ENCODE data around the gene MACROD2. TPM values are rescaled to one million over a fixed set of nuclear protein-coding genes. Genes with fewer than 3 reads are reported as not detected.

MACROD2 gene
- total and polyA plus RNA-seq, 2 experiments from 2014 or later: 2.8 to 4.3 TPM

GRCh38 chr20:14792915-14793314 is 797.6 kb downstream of the MACROD2 start:
- Histone ChIP-seq H3K27me3 (ENCODE audit: insufficient read depth) (no peaks in the 10 kb centered on the region), H3K4me3 (no peak overlapping the region), H3F3A (replicated peaks; ENCODE audit: low read depth) (no peaks in the 10 kb centered on the region), H3K4me1 (ENCODE audit: insufficient read depth) (no peaks in the 10 kb centered on the region), H2AFZ (no peak overlapping the region), H3K4me2 (no peak overlapping the region), H3K9me2 (ENCODE audit: insufficient read depth) (no peaks in the 10 kb centered on the region; the same call in 1 of the 2 replicates), H3K36me3 (ENCODE audit: insufficient read depth) (no peaks in the 10 kb centered on the region), H3K27ac (ENCODE audit: low read depth) (no peak overlapping the region), H3K79me2 (replicated peaks; ENCODE audit: insufficient read depth) (no peaks in the 10 kb centered on the region), H4K20me1 (replicated peaks; ENCODE audit: insufficient read depth) (no peaks in the 10 kb centered on the region)
- Mint-ChIP-seq H3K36me3 (ENCODE audit: low read depth) (no peaks in the 10 kb centered on the region), H3K27ac (no peak overlapping the region), H3K27me3 (ENCODE audit: insufficient read depth, low read depth, poor library complexity) (no peaks in the 10 kb centered on the region), H3K4me3 (no peak overlapping the region), H3K9me3 (no peaks in the 10 kb centered on the region), H3K4me1 (peaks cover 2% of the 10 kb centered on the region; the same call in 2 of the 3 replicates)
- TF ChIP-seq EZH2 (IDR thresholded peaks at IDR 0.05; ENCODE audit: low read depth, unreplicated experiment) (no peak), POLR2AphosphoS5 (IDR thresholded peaks at IDR 0.05; ENCODE audit: low read depth) (no peak), ETS1 (IDR thresholded peaks at IDR 0.05) (no peak)
- DNase-seq (ENCODE audit: low spot score): no peak
- no peak for ATAC-seq

GRCh38 chr20:14799545-14800216 is 804.4 kb downstream of the MACROD2 start:
- Mint-ChIP-seq H3K27ac (no peak overlapping the region), H3K4me3 (no peak overlapping the region), H3K27me3 (ENCODE audit: insufficient read depth, low read depth, poor library complexity) (no peaks in the 10 kb centered on the region), H3K36me3 (ENCODE audit: low read depth) (no peaks in the 10 kb centered on the region), H3K9me3 (no peaks in the 10 kb centered on the region; the same call in 2 of the 3 replicates), H3K4me1 (peaks cover 2% of the 10 kb centered on the region; the same call in 2 of the 3 replicates)
- Histone ChIP-seq H3K27me3 (ENCODE audit: insufficient read depth) (no peaks in the 10 kb centered on the region), H4K20me1 (replicated peaks; ENCODE audit: insufficient read depth) (no peaks in the 10 kb centered on the region), H3K27ac (ENCODE audit: low read depth) (no peak overlapping the region), H3K36me3 (ENCODE audit: insufficient read depth) (no peaks in the 10 kb centered on the region), H3F3A (replicated peaks; ENCODE audit: low read depth) (no peaks in the 10 kb centered on the region), H3K4me1 (ENCODE audit: insufficient read depth) (no peaks in the 10 kb centered on the region), H3K9me2 (ENCODE audit: insufficient read depth) (no peaks in the 10 kb centered on the region; the same call in 1 of the 2 replicates), H3K4me2 (no peak overlapping the region), H2AFZ (no peak overlapping the region; the same call in 1 of the 2 replicates), H3K79me2 (replicated peaks; ENCODE audit: insufficient read depth) (no peaks in the 10 kb centered on the region), H3K4me3 (no peak overlapping the region)
- no peak for TF ChIP-seq ZNF462 (CRISPR knock-in tag; IDR thresholded peaks at IDR 0.05)
- TF ChIP-seq CREB1 (CRISPR knock-in tag; IDR thresholded peaks at IDR 0.05; ENCODE audit: low read depth): no peak
- ATAC-seq (no peak), DNase-seq (ENCODE audit: low spot score) (no peak)

Measured in GM23338 (cell line).